Activated T-cell treated with anti-CD3 and anti-CD28 coated beads for 4 hours (primary cell): ENCODE measurements around the gene NCBP2L.

ENCODE experiments used
- DNase-seq: peaks from one replicate; pipeline ENCODE4 v3.0.0-alpha.2; 2020

The NCBP2L gene

GRCh38 chrX:107818900-107819521, 41.5 kb downstream of the NCBP2L start:
- no peak for DNase-seq

- no peak for DNase-seq
These were observed 45.5 kb downstream of the NCBP2L start for GRCh38 chrX:107823042-107823441.

GRCh38 chrX:107823456-107823855, 45.9 kb downstream of the NCBP2L start:
- DNase-seq: no peak

GRCh38 chrX:107825698-107826237, 48.2 kb downstream of the NCBP2L start, which contains the start of gene MID2:
MID2 (plus strand) TSS chrX:107825866; CDS start chrX:107826427, 561 bp downstream.
- DNase-seq: peak; percentile 20

- peak; percentile 5 for DNase-seq
These were observed 48.9 kb downstream of the NCBP2L start for GRCh38 chrX:107826238-107827029.

- no peak for DNase-seq
These were observed 49.7 kb downstream of the NCBP2L start for GRCh38 chrX:107827030-107827831.

- DNase-seq: no peak
These were observed 50.3 kb downstream of the NCBP2L start for GRCh38 chrX:107827852-107828251.

- DNase-seq: no peak
These were observed 52.3 kb downstream of the NCBP2L start for GRCh38 chrX:107829878-107830277.

GRCh38 chrX:107831071-107831730, 53.7 kb downstream of the NCBP2L start:
- DNase-seq: no peak

GRCh38 chrX:107834275-107835201, 57.0 kb downstream of the NCBP2L start:
- DNase-seq: no peak

GRCh38 chrX:107836958-107837357, 59.4 kb downstream of the NCBP2L start:
- no peak for DNase-seq

GRCh38 chrX:107840971-107841370, 63.4 kb downstream of the NCBP2L start:
- no peak for DNase-seq

GRCh38 chrX:107842715-107843400, 65.3 kb downstream of the NCBP2L start:
- no peak for DNase-seq
